ENCODE data around the gene PTPRQ.

PTPRQ gene

DNA sequence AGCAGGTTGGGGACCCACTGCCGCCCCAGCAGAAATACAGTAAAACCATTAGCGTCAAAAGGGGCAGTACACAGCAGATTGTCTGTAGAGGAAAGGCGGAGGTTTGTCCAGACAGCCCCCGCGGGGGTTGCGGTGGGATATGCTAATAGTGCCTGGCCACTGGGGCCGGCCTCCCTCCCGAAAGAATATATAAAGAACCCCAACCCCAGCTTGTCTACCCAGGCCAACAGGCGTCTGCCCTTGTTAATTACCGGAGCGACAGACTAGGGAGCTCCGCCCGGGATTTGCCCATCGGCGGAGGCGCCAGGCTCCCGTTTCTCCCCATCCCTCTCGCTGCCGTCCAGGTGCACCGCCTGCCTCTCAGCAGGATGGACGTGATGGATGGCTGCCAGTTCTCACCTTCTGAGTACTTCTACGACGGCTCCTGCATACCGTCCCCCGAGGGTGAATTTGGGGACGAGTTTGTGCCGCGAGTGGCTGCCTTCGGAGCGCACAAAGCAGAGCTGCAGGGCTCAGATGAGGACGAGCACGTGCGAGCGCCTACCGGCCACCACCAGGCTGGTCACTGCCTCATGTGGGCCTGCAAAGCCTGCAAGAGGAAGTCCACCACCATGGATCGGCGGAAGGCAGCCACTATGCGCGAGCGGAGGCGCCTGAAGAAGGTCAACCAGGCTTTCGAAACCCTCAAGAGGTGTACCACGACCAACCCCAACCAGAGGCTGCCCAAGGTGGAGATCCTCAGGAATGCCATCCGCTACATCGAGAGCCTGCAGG is 272.8 kb downstream of the PTPRQ start, which contains the start of gene MYF5:
Gene MYF5 (plus strand): TSS at position 217 of the 774 bp plus-strand sequence. CDS start 152 bp downstream, at position 369.
- TF ChIP-seq, protein P1, sequence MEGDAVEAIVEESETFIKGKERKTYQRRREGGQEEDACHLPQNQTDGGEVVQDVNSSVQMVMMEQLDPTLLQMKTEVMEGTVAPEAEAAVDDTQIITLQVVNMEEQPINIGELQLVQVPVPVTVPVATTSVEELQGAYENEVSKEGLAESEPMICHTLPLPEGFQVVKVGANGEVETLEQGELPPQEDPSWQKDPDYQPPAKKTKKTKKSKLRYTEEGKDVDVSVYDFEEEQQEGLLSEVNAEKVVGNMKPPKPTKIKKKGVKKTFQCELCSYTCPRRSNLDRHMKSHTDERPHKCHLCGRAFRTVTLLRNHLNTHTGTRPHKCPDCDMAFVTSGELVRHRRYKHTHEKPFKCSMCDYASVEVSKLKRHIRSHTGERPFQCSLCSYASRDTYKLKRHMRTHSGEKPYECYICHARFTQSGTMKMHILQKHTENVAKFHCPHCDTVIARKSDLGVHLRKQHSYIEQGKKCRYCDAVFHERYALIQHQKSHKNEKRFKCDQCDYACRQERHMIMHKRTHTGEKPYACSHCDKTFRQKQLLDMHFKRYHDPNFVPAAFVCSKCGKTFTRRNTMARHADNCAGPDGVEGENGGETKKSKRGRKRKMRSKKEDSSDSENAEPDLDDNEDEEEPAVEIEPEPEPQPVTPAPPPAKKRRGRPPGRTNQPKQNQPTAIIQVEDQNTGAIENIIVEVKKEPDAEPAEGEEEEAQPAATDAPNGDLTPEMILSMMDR (IDR thresholded peaks at IDR 0.05; ENCODE audit: insufficient read depth, low read depth, low read length, missing control alignments), result no peak
- no peak within 1 kb of the TSS for H3K4me3 ChIP-seq (ENCODE audit: low read length)
- no peak for DNase-seq (ENCODE audit: low read depth)

DNA sequence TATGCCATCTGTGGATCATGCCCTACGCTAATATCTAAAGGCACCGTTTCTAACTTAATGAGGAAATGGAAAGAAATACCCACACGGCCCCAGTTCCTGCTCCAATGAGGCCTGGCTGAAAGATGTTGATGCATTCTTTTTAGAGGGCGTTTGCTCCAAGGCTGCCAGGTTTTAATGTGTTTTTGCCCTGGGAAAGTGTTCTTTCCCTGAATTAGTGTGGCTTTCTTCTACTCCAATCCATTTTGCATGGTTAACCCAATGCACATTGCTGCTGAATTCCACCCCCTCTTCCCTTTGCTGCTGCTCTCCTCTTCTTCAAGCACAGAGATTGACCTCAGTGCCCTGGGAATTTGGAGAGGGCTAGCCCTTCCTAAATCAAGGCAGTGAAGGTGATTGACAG is 273.8 kb downstream of the PTPRQ start:
- TF ChIP-seq, protein P1 (IDR thresholded peaks at IDR 0.05; ENCODE audit: insufficient read depth, low read depth, low read length, missing control alignments), result no peak
- H3K4me3 ChIP-seq (ENCODE audit: low read length), result no peak overlapping the region
- no peak for DNase-seq (ENCODE audit: low read depth)

DNA sequence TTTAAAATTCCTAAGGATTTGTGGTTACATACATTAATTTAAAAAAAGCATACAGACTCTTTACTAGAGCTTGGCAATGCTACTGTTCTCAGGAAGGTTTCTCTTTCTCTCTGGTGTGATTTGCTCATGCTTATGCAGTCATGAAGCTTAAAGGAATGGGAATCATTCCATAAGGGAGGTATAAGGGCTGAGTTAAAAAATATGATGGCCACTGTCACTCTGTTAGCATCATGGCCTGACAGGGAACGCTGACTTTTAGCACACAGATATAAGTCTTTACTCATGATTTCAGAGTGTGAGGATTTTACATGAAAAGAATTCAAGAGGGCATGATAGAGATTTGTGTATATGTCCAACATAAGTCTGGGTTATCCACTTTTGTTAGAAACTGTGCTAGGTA is 276.5 kb downstream of the PTPRQ start:
- TF ChIP-seq, protein P1 (IDR thresholded peaks at IDR 0.05; ENCODE audit: insufficient read depth, low read depth, low read length, missing control alignments), result no peak
- DNase-seq (ENCODE audit: low read depth), result no peak
- no peak overlapping the region for H3K4me3 ChIP-seq (ENCODE audit: low read length)

DNA sequence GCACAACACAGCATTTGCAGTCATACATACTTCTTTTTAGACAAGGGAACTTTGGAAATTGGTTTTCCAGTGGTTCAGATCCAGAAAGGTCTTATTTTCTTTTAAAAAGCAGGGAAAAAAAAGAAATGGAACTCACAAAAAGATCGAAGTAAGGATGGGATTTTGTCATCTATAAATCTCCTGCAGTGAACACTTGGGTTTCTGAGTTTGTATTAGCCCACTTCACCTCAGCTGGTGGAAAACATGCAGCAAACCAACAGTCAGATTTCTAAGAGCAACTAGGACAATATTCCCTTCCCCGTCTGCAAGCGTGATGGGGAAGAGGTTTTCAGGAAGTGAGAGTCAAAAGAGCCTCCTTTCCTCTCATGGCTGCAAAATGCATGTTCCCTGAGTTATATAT is 277.3 kb downstream of the PTPRQ start:
- DNase-seq (ENCODE audit: low read depth), result no peak
- TF ChIP-seq, protein P1 (IDR thresholded peaks at IDR 0.05; ENCODE audit: insufficient read depth, low read depth, low read length, missing control alignments), result no peak

More for the DNA sequence above, 277.3 kb downstream of the PTPRQ start:
- no peak overlapping the region for H3K4me3 ChIP-seq (ENCODE audit: low read length)
